DMS 273 (cell line): ENCODE measurements around the gene ZNF525.
"Not testable (repeated sequence)": the region's sequence is repeated elsewhere in the genome, so short reads cannot be mapped to it uniquely, and the experiment has no call there.

Experiments
- DNase-seq: peaks from one replicate; lab custom pipeline; 2025; ENCODE audit not compliant: unreplicated experiment; lab: John Stamatoyannopoulos, UW

ZNF525 gene

DNA sequence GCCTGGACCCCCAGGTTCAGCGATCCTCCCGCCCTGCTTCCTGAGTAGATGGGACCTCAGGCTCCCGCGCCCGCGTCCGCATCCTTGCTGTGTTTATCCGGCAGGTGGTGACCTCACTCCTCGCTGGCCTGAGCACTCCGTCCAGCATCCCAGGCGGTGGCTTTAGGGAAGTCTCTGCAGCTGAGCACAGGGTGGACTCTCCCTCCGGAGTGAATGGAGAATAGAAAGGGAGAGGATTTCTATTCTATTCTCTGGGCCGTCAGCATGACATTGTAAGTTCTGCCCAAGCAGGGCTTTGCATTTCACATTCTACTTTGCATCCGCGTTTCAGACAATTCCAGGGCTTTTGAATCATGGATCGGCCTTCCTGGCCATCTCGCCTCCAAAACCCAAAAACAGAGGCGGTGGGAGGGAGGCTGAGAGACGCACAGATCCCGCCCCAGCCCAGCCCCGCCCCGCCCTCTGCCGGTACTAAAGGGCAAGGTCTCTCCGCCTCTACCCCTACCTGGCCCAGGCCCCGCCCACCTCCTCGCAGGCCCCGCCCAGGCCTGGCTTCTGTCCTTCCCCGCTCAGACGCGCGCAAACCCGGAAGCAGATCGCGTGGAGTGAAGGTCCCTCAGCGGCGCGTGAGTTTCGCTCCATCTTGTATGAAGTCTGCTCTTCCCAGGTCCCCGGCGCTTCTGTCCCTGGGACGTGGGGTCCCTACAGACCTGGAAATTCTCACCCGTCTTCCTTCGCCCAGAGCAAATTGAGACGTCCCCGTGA lies at the start of gene ZNF525:
ZNF525 (plus strand) TSS at position 572 of the 765 bp plus-strand sequence. CDS start 6,577 bp downstream, outside the sequence.
- DNase-seq, result peak; percentile 92

GRCh38 chr19:53328967-53329366 lies 36.5 kb upstream of the ZNF525 start:
- DNase-seq, result no peak

DNA sequence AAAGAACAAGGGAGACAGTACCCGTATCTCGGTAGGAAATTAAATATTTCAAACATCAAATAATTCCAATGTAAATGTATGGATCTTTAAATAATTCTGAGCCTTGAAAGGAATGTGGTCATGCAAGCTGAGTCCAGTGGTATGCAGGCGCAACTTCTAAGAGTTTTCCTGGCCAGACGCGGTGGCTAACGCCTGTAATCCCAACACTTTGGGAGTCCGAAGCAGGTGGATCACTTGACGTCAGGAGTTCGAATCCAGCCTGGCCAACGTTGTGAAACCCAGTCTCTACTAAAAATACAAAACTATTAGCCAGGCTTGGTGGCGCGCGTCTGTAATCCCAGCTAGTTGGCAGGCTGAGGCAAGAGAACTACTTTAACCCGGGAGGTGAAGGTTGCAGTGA lies 33.0 kb upstream of the ZNF525 start:
- DNase-seq, result no peak

- peak; percentile 62 for DNase-seq
Measured at GRCh38 chr19:53333066-53333462, 32.4 kb upstream of the ZNF525 start.

- DNase-seq, result peak; percentile 96
Measured at GRCh38 chr19:53333463-53334449, 31.7 kb upstream of the ZNF525 start, which contains the start of gene ZNF845. ZNF845 (plus strand) TSS chr19:53333749; CDS start chr19:53341308, 7,559 bp downstream.

DNA sequence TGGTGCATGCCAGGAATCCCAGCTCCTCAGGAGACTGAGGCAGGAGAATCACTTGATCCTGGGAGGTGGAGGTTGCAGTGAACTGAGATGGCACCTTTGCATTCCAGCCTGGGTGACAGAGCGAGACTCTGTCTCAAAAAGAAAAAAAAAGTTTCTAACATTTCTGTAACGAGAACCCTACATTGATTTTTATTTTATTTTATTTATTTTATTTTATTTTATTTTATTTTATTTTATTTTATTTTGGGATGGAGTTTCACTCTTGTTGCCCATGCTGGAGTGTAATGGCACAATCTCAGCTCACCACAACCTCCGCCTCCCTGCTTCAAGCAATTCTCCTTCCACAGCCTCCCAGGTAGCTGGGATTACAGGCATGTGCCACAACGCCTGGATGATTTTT lies 21.1 kb upstream of the ZNF525 start:
- not testable (repeated sequence) for DNase-seq

DNA sequence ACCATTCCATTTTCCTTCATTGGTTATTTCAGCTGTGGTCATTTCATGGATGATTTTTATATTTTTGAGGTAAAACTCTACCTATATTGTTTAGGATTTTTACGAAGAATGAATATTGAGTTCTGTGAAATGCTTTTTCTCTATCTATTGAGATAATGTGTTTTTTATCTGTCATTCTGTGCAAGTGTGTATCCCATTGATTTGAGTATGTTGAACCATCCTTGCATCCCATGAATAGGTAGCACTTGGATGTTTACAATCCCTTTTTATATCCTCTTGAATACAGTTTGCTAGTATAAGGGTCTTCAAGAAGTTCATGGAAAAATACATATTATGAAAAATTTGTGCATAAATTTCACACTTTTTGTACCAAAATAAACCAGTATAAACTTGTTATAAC lies 9.8 kb upstream of the ZNF525 start:
- no peak for DNase-seq

GRCh38 chr19:53357821-53358581 lies 7.5 kb upstream of the ZNF525 start:
- no peak for DNase-seq

DNA sequence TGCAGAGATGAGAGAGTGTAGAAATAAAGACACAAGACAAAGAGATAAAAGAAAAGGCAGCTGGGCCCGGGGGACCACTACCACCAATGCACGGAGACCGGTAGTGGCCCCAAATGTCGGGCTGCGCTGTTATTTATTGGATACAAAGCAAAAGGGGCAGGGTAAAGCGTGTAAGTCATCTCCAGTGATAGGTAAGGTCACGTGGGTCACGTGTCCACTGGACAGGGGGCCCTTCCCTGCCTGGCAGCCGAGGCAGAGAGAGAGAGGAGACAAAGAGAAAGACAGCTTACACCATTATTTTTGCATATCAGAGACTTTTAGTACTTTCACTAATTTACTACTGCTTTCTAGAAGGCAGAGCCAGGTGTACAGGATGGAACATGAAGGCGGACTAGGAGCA lies 5.4 kb upstream of the ZNF525 start:
- not testable (repeated sequence) for DNase-seq

DNA sequence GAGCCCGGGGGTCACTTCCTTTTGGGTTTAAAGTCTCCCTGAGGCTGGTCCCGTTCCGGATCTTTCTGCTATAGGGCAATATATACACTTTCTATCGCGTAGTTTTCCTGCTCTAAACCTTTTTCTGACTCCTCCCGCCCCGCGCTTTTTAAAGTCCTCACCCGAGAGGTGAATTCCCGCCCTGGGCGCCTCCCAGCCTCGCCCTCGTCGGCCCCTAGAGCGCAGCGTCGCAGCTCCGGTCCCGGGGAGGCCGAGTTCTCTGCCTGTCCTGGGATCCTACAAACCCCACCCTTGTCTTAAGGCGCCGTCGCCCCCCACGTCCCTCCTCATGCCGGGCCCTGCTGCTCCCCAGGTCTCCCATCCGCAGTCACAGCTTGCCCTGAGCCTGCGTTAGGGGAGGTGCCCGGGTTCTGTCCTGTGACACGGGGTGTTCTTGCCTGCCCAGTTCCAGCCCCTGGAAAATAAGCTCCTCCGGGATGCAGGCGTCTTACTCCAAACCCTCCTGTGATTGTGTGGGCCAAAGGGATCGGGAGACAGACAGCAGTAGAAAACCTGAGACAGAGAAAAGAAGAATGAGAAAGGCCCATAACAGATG lies 491 bp downstream of the ZNF525 start:
- peak; percentile 77 for DNase-seq

GRCh38 chr19:53372196-53372595 lies 6.7 kb downstream of the ZNF525 start:
- no peak for DNase-seq

- DNase-seq, result no peak
Measured at GRCh38 chr19:53374288-53374687, 8.8 kb downstream of the ZNF525 start.

DNA sequence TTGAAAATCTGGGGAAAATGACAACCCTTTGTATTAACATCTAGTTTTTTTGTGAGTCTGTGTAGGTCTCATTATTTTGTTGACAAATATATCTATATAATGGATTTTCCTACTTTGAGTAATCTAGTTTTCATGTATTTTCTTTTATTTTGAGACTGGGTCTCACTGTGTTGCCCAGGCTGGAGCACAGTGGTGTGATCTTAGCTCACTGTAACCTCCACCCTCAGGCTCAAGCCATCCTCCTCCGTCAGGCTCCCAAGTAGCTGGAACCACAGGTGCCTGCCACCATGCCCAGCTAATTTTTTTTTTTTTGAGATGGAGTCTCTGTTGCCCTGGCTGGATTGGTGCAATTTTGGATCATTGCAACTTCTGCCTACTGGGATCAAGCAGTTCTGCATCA lies 9.2 kb downstream of the ZNF525 start:
- DNase-seq, result no peak

- no peak for DNase-seq
Measured at GRCh38 chr19:53381376-53381775, 15.9 kb downstream of the ZNF525 start.

DNA sequence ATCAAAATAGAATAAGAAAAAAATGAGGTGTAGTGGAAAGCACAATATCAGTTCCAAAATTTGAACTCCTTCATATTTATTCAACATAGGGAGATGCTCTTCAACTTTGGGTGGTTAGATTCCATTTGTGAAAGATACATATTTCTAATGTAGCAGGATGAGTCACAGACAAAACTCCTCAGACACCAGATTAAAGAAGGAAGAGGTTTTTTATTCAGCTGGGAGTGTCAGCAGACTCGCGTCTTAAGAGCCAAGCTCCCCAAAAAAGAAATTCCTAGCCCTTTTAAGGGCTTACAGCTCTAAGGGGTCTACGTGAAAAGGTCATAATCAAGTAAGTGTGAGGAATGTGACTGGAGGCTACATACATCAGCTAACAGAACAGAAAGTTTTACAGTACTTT lies 22.7 kb downstream of the ZNF525 start:
- no peak for DNase-seq

GRCh38 chr19:53388904-53389303 lies 23.4 kb downstream of the ZNF525 start:
- no peak for DNase-seq

- DNase-seq, result peak; percentile 6
Measured at GRCh38 chr19:53389571-53389970, 24.1 kb downstream of the ZNF525 start.

GRCh38 chr19:53389978-53390377 lies 24.5 kb downstream of the ZNF525 start:
- no peak for DNase-seq

DNA sequence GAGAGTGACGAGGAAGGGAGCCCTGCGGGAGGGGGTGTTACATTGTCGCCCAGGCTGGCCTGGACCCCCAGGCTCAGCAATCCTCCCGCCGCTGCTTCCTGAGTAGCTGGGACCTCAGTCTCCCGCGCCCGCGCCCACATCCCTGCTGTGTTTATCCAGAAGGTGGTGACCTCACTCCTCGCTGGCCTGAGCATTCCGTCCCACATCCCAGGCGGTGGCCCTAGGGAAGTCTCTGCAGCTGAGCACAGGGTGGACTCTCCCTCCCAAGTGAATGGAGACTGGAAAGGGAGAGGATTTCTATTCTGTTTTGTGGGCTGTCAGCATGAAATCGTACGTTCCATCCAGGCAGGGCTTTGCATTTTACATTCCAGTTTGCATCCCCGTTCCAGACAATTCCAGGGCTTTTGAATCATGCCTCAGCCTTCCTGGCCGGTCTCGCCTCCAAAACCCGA lies 29.0 kb downstream of the ZNF525 start:
- no peak for DNase-seq
